Measurements from ENCODE around the gene ADARB1. TPM values are rescaled to one million over a fixed set of nuclear protein-coding genes. Genes with fewer than 3 reads are reported as not detected.
"Not testable (repeated sequence)": the region's sequence is repeated elsewhere in the genome, so short reads cannot be mapped to it uniquely, and the experiment has no call there.

The ADARB1 gene
- total RNA-seq, 4 donors from 2014 or later: 18.2 to 57.6 (median 32.0) TPM

DNA sequence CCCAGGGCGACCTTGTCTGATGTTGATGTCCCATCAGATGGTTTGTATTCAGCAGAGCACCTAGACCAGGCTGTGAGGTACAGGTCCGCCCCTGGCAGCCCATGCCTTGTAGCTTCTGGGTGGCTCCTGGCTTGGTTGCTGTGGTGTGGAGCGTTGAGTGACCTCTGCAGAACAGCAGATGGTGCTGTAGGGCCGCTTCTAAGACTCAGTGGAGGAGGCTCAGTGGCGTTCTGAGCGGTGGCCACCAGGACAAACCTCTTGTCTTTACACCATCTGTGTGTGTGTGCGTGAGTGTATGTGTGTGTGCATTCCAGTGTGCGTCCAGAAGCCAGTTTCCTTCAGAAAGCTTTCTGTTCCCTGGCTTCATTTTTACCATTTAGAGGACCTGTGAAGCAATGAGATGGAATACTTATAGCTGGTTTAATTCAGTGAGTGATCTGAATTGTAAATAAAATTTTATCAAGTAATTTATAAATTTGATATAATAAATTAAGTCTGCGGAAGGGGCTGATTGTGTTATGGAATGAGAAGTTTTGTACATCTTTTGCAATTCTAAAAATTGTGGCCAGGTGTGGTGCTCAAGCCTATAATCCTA, 66.1 kb downstream of the ADARB1 start:
- no peaks in the 10 kb centered on the region for H3K27me3 ChIP-seq
- no peak overlapping the region for H3K27ac ChIP-seq
- no peaks in the 10 kb centered on the region for H3K9me3 ChIP-seq
- WGBS, 2 donors: 25 to 28% methylated on average over 9 of the region's 9 CpGs
- no peak overlapping the region for H3K4me3 ChIP-seq
- H3K4me1 ChIP-seq: peaks cover 0 to 18% (median 0%) of the 10 kb centered on the region in 4 donors
- no peak for TF ChIP-seq EP300 (IDR thresholded peaks at IDR 0.05)
- TF ChIP-seq, protein P1, sequence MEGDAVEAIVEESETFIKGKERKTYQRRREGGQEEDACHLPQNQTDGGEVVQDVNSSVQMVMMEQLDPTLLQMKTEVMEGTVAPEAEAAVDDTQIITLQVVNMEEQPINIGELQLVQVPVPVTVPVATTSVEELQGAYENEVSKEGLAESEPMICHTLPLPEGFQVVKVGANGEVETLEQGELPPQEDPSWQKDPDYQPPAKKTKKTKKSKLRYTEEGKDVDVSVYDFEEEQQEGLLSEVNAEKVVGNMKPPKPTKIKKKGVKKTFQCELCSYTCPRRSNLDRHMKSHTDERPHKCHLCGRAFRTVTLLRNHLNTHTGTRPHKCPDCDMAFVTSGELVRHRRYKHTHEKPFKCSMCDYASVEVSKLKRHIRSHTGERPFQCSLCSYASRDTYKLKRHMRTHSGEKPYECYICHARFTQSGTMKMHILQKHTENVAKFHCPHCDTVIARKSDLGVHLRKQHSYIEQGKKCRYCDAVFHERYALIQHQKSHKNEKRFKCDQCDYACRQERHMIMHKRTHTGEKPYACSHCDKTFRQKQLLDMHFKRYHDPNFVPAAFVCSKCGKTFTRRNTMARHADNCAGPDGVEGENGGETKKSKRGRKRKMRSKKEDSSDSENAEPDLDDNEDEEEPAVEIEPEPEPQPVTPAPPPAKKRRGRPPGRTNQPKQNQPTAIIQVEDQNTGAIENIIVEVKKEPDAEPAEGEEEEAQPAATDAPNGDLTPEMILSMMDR (IDR thresholded peaks at IDR 0.05): peak; percentile 47 to 85 (median 66)
- peak in 1 of 2 donors; percentile 19 for TF ChIP-seq POLR2A (IDR thresholded peaks at IDR 0.05)
- DNase-seq (ENCODE audit: low spot score in 2 of 2): peak; percentile 45 to 59
- peaks cover 0 to 12% (median 0%) of the 10 kb centered on the region in 3 donors for H3K36me3 ChIP-seq

DNA sequence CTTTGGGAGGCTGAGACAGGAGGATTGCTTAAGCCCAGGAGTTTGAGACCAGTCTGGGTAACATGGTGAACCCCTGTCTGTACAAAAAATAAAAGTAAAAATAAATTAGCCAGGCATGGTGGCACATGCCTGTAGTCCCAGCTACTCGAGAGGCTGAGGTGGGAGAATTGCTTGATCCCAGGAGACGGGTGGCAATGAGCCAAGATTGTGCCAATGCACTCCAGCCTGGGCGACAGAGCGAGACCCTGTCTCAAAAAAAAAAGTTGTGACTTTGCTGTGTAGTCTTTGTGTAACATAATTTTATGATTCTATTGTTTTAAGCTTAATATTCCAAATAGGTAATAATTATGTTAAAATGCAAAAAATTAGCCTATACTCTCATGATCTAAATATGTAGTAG, 66.6 kb downstream of the ADARB1 start:
- not testable (repeated sequence) for H3K27ac ChIP-seq; H3K9me3 ChIP-seq; H3K27me3 ChIP-seq; DNase-seq (ENCODE audit: low spot score in 2 of 2); H3K4me3 ChIP-seq
- Histone ChIP-seq H3K36me3 (peaks cover 0 to 12% (median 0%) of the 10 kb centered on the region in 3 donors), H3K4me1 (peaks cover 0 to 17% (median 0%) of the 10 kb centered on the region in 4 donors)
- WGBS, 2 donors: 81 to 86% methylated on average over 4 of the region's 4 CpGs

DNA sequence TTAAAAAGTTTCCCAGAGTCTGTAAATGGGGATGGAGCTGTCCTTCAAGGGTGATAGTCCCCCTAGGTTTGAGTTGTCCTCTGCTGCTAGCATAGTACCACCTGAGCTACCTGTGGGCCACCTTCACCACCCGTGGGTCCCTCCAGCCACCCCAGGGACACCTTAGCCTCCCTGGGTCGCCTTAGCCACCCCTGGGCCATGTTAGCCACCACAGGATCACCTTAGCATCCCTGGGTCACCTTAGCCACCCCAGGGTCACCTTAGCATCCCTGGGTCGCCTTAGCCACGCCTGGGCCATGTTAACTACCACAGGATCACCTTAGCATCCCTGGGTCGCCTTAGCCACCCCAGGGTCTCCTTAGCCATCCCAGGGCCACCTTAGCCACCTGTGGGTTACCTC, 67.1 kb downstream of the ADARB1 start:
- DNase-seq (ENCODE audit: low spot score in 2 of 2): no peak
- TF ChIP-seq, protein P1 (IDR thresholded peaks at IDR 0.05): no peak
- TF ChIP-seq EP300 (IDR thresholded peaks at IDR 0.05): no peak
- TF ChIP-seq POLR2A (IDR thresholded peaks at IDR 0.05): no peak
- Histone ChIP-seq H3K27ac (no peak overlapping the region), H3K9me3 (no peaks in the 10 kb centered on the region), H3K36me3 (peaks cover 0 to 12% (median 0%) of the 10 kb centered on the region in 3 donors), H3K27me3 (no peaks in the 10 kb centered on the region), H3K4me1 (peaks cover 0 to 14% (median 0%) of the 10 kb centered on the region in 4 donors), H3K4me3 (no peak overlapping the region)
- 90 to 91% methylated on average over 5 of the region's 5 CpGs for WGBS, 2 donors

DNA sequence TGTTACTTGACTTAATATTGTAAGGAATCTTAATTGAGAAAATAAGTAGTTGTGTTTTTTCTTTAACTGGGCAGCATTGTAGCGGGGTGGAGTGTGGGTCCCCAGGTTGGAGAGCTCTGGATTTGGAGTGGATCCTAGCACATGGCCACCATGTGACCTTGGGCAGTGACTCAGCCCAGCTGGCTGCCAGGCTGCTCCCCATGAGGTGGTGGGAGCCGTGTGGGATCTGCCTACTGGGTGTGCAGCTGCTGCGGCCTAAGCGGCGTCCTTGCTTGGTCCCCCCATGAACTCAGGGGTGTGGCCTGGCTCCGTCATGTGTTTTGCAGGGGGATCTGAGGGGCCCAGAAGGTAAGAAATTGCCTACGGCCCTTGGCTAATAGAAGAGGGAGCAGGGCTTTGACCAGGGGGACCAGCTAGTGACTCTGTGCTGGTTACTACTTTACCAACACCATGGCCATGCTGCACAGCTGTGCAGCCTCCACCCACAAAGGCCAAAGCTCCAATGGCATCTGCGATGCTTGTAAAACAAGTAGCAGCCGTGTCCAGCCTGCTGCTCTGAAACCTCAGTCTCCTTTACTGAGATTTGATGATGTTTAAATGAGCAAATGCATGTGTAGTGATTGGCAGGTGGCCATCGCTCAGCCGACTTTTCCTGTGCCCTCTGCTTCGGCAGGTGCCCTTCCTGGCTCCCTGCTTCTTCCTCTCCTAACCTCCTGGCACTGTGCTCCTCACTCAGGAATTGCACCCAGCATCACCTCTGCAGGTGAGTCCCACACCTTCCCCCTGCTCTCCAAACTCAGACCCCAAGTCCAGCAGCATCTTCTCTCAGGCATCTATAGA, 68.3 kb downstream of the ADARB1 start:
- 70 to 77% methylated on average over 11 to 12 of the region's 12 CpGs for WGBS, 2 donors
- Histone ChIP-seq H3K36me3 (peaks cover 0 to 17% (median 0%) of the 10 kb centered on the region in 3 donors), H3K27ac (no peak overlapping the region), H3K4me1 (peaks cover 0 to 6% (median 0%) of the 10 kb centered on the region in 4 donors), H3K4me3 (no peak overlapping the region), H3K9me3 (no peaks in the 10 kb centered on the region), H3K27me3 (no peaks in the 10 kb centered on the region)
- DNase-seq (ENCODE audit: low spot score in 2 of 2): no peak
- TF ChIP-seq, protein P1 (IDR thresholded peaks at IDR 0.05): no peak
- TF ChIP-seq POLR2A (IDR thresholded peaks at IDR 0.05): no peak
- no peak for TF ChIP-seq EP300 (IDR thresholded peaks at IDR 0.05)

DNA sequence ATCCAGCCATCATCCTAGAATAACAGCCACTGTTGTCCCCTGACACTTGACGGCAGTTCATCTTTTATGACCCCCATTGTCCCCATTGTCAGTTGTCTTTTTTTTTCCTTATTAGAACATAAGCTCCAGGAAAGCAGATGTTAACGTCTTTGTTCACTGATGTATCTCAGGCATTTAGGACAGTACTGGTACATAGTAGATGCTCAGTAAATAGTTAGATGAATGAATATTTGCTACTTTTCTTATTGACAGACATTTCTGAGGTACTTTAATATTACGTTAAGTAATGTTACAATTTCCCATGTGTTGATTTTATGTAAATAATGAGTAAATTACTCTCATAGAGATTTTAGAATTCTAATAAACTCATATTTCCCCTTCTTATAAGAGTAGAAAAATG, 69.5 kb downstream of the ADARB1 start:
- WGBS, 2 donors: 81 to 84% methylated on average over 3 of the region's 3 CpGs
- H3K4me3 ChIP-seq: no peak overlapping the region
- no peak overlapping the region for H3K27ac ChIP-seq
- no peak for DNase-seq (ENCODE audit: low spot score in 2 of 2)
- H3K4me1 ChIP-seq: no peaks in the 10 kb centered on the region
- H3K36me3 ChIP-seq: peaks cover 0 to 28% (median 0%) of the 10 kb centered on the region in 3 donors
- H3K27me3 ChIP-seq: no peaks in the 10 kb centered on the region
- no peaks in the 10 kb centered on the region for H3K9me3 ChIP-seq
- TF ChIP-seq EP300 (IDR thresholded peaks at IDR 0.05) (no peak), POLR2A (IDR thresholded peaks at IDR 0.05) (no peak)
- TF ChIP-seq, protein P1 (IDR thresholded peaks at IDR 0.05): no peak

All from tibial nerve (tissue), 4 donors.